Measurements from ENCODE around the gene PMVK.

Gene PMVK

DNA sequence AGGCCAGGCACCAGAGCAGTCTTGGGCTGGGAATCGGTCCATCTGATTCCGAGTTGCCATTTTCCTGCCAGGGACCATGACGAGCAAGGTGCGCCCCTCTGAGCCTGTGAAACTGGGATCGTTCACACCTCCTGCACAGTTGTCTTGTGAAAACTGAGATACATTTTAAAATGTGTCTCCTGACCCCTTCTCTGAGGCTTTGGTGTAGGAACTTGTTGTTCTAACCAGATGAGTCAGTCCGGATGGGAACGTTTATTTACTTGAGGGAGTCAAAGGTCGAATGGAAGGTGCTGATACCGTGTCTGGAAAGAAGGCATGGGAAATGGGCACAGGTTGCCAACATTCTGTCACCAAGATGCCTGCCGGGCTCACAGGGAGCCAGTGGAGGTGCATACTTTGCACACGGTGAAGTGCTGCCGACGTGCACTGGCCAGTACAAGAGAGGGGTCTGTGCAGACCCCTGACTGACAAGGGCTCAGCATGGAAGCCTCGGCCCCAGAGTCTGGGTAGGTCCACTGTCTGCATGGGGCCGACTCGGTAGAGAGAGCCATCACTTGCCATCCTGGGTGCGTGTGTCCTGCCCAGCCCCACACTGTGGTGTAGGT is 59.0 kb downstream of the PMVK start:
- DNase-seq = no peak

- DNase-seq = no peak
Measured at GRCh38 chr1:154876842-154877369, 59.6 kb downstream of the PMVK start.

Measured in SIG-M5 (cell line).